ENCODE measurements around the gene P3H3.

Gene P3H3

GRCh38 chr12:6842075-6842474 is 13.9 kb downstream of the P3H3 start:
- no peak for DNase-seq (ENCODE audit: extremely low read depth in 1 of 2, low read depth in 1 of 2)

GRCh38 chr12:6843118-6843902 is 15.1 kb downstream of the P3H3 start:
- no peak for DNase-seq (ENCODE audit: extremely low read depth in 1 of 2, low read depth in 1 of 2)

GRCh38 chr12:6845395-6845794 is 17.2 kb downstream of the P3H3 start:
- no peak for DNase-seq (ENCODE audit: extremely low read depth in 1 of 2, low read depth in 1 of 2)

DNA sequence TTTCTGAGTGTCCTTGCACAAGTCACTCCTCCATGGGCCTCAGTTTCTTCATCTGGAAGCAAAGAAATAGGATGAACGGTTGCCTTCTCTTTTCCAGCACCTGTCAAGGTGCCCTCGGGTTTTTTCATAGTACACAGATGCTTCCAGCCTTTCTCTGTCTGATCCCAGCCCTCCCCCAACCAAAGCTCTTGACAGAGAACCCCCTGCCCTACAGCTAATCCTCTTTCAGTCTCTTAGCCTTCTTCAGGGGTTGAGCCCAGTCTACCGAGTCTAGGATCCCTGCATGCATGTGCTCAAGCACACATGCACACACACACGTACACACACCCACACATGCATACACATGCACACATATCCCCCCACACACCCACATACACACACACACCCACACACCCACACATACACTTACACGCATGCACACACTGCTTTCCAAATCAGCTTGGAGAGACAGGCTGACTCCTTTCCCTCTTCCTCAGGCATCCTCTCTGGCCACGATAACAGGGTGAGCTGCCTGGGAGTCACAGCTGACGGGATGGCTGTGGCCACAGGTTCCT is 18.2 kb downstream of the P3H3 start:
- DNase-seq (ENCODE audit: extremely low read depth in 1 of 2, low read depth in 1 of 2), result no peak

- no peak for DNase-seq (ENCODE audit: extremely low read depth in 1 of 2, low read depth in 1 of 2)
Observed at GRCh38 chr12:6847676-6848075, 19.5 kb downstream of the P3H3 start.

DNA sequence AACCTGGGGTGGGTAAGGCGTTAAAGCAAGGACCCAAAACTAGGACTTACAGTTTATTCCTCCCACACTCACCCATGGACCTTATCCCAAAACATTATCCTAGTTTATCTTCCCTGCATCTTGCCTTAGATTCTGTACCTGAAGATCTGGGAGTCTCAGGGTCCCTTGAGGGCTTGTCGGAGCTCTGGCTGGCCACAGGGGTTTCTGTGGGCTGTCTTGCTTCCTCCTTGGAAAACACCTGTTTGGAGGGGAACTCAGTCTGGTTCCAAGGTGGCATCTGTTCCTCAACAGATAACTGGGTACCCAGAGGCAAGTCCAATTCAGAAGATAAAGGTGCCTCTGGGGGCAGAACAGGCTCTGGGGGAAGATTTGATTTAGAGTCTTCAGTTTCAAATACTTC is 21.2 kb downstream of the P3H3 start:
- no peak for DNase-seq (ENCODE audit: extremely low read depth in 1 of 2, low read depth in 1 of 2)

- DNase-seq (ENCODE audit: extremely low read depth in 1 of 2, low read depth in 1 of 2), result no peak
Observed at GRCh38 chr12:6849976-6850560, 21.9 kb downstream of the P3H3 start.

- DNase-seq (ENCODE audit: extremely low read depth in 1 of 2, low read depth in 1 of 2), result no peak
Observed at GRCh38 chr12:6850796-6851152, 22.6 kb downstream of the P3H3 start.

- DNase-seq (ENCODE audit: extremely low read depth in 1 of 2, low read depth in 1 of 2), result peak; percentile 75 to 95
Observed at GRCh38 chr12:6851153-6851920, 23.1 kb downstream of the P3H3 start, which contains the start of gene CDCA3. TSS of gene CDCA3 (minus strand) at chr12:6851286. CDS start at chr12:6850952, 334 bp downstream.

- peak; percentile 96 to 98 for DNase-seq (ENCODE audit: extremely low read depth in 1 of 2, low read depth in 1 of 2)
Observed at GRCh38 chr12:6851921-6852650, 23.9 kb downstream of the P3H3 start, which contains the start of gene USP5. TSS of gene USP5 (plus strand) at chr12:6852150. CDS start at chr12:6852180, 30 bp downstream.

DNA sequence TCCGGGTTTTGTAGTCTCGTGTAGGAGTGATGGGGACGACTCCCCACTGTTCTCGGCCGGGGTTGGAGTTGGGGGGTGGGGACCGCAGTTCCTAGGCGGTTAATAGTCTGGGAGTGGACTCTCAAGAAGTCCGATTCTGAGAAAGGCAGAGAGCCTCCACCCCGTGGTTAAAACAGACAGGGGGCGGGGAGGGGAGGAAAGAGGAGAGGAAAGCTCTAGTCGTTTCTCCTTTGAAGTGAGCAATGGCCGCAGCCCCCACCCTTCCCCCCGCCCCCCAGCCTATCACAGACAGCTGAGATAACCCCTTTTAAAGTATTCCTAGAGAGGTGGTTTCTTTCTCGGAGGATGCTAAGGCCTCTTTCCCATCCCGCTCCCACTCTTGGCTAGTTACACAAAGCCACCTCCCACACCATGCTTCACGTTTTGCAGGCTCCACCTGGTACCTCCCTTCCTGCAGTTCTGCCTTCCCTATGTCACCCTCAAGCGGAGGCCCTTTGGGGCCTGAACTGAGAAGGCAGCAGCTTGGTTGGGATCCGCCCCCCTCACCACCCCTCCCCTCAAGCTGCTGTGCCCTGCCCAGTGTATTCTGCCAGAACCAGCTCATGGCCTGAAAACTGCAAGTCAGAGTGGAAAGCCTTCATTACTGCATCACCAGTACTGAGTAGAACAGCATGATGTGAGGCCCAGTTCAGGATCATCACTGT is 24.6 kb downstream of the P3H3 start:
- DNase-seq (ENCODE audit: extremely low read depth in 1 of 2, low read depth in 1 of 2), result peak in 1 of 2 donors; percentile 74

- DNase-seq (ENCODE audit: extremely low read depth in 1 of 2, low read depth in 1 of 2), result no peak
Observed at GRCh38 chr12:6853626-6854025, 25.4 kb downstream of the P3H3 start.

DNA sequence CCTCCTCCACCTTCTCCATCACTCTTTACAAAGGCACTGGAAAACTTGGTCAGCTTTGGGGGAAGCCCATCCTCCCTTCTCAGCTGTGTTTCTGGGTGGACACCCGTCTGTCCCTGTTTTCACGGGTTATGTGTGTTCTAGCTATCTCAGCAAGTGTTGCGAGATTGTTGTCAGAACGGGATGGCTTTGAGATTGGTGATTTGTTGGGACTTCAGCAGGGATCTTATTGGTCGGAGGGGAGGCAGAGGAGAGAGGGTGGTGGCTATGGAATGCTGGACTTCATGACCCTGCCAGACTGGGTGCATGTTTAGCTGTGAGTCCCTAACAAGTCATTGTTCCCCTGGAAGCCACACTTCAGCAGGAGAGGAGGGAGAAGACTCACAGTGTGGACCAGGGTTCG is 25.8 kb downstream of the P3H3 start:
- no peak for DNase-seq (ENCODE audit: extremely low read depth in 1 of 2, low read depth in 1 of 2)

DNA sequence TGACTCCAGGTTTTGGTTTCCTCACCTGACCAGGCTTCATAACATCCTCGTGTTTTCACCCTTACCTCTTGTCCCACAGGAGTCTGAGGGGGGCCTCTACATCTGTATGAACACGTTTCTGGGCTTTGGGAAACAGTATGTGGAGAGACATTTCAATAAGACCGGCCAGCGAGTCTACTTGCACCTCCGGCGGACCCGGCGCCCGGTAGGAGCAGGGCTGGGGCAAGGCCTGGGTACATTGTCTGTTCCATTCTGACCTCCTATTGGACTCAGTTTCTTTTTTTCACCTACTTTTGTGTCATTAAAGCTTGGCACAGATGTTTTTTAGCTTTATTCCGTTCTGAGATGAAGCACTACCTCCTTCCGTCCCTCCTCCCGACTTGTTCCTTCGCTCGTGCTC is 27.1 kb downstream of the P3H3 start:
- DNase-seq (ENCODE audit: extremely low read depth in 1 of 2, low read depth in 1 of 2), result no peak

GRCh38 chr12:6858799-6859198 is 30.6 kb downstream of the P3H3 start:
- DNase-seq (ENCODE audit: extremely low read depth in 1 of 2, low read depth in 1 of 2), result no peak

GRCh38 chr12:6860116-6860515 is 31.9 kb downstream of the P3H3 start:
- no peak for DNase-seq (ENCODE audit: extremely low read depth in 1 of 2, low read depth in 1 of 2)

DNA sequence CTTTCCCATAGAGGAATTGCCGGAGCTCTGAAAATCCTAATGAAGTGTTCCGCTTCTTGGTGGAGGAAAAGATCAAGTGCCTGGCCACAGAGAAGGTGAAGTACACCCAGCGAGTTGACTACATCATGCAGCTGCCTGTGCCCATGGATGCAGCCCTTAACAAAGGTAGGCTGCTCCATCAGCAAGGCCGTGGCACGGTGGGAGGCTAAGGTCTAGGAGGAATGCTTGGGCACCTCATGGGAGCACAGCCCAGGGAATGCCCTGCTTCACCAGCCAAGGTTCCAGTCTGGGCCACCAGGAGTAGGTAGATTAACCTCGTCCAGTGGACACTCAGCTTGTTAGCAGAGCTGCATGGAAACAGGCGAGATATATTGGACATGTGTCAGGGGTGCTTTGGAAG is 32.7 kb downstream of the P3H3 start:
- no peak for DNase-seq (ENCODE audit: extremely low read depth in 1 of 2, low read depth in 1 of 2)

DNA sequence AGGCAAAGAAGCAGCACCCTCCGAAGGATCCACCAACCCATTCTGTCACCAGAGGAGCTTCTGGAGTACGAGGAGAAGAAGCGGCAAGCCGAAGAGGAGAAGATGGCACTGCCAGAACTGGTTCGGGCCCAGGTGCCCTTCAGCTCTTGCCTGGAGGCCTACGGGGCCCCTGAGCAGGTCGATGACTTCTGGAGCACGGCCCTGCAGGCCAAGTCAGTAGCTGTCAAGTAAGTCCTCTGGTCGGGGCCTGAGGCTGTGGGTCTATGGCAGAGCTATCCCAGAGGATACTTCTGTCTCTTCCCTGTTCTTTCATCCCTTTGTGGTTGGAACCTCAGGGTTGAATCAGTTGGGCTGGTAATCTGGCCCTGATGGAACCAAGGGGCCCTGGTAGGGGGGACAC is 33.2 kb downstream of the P3H3 start:
- DNase-seq (ENCODE audit: extremely low read depth in 1 of 2, low read depth in 1 of 2), result no peak

- DNase-seq (ENCODE audit: extremely low read depth in 1 of 2, low read depth in 1 of 2), result no peak
Observed at GRCh38 chr12:6863033-6863432, 34.8 kb downstream of the P3H3 start.
